AG04449 (cell line): ENCODE measurements around the gene PI4KB.
A peak's percentile ranks its signal among the peaks of the same experiment; 100 is the strongest.

Experiments used
- CTCF ChIA-PET: fragments of 350-600 bp; formaldehyde crosslinking; extraction: SDS; loops from one replicate; lab custom pipeline; 2021; ENCODE audit warnings: antibody characterized with exemption; lab: Yijun Ruan, JAX
- POLR2A ChIA-PET: fragments of 400-600, 350-600 bp; formaldehyde crosslinking; extraction: SDS; loops from one replicate; lab custom pipeline; 2020; ENCODE audit warnings: antibody characterized with exemption, inconsistent platforms; lab: Yijun Ruan, JAX
- DNase-seq: peaks from one replicate; pipeline ENCODE4 v3.0.0-alpha.2; 2010; ENCODE audit warnings: low read depth, low spot score
- H3K4me3 ChIP-seq: 2 replicates; pipeline ENCODE4 v1.5.1; 2011; ENCODE audit warnings: low read depth, mild to moderate bottlenecking, control low read depth, low read length
- CTCF ChIP-seq: IDR thresholded peaks from one replicate; pipeline ENCODE4 v1.5.1; 2011; ENCODE audit warnings: mild to moderate bottlenecking, moderate library complexity, low read length, control low read depth, inconsistent platforms; ENCODE audit not compliant: insufficient read depth; ENCODE audit errors: missing control alignments

PI4KB gene

GRCh38 chr1:151266821-151267220, 60.4 kb downstream of the PI4KB start:
- TF ChIP-seq CTCF, result no peak
- POLR2A ChIA-PET, result interaction anchor here (0.7 to 0.8 kb wide), 3 partner anchors 11 to 105 kb away, joined by 3 to 6 read pairs (median 4); partner anchors contain the start of gene ZNF687
- no peak for DNase-seq
- no peak overlapping the region for H3K4me3 ChIP-seq
- CTCF ChIA-PET, result interaction anchor here (1.6 to 2.9 kb wide), 2 partner anchors 12 to 15 kb away, joined by 3 to 10 read pairs; no protein-coding TSS in a partner anchor

- POLR2A ChIA-PET, result interaction anchor here (0.7 to 0.8 kb wide), 2 partner anchors 11 to 105 kb away, joined by 3 to 6 read pairs; no protein-coding TSS in a partner anchor
- no peak overlapping the region for H3K4me3 ChIP-seq
- DNase-seq, result no peak
- CTCF ChIA-PET, result interaction anchor here (1.6 to 2.9 kb wide), 2 partner anchors 13 to 15 kb away, joined by 3 to 10 read pairs; no protein-coding TSS in a partner anchor
- TF ChIP-seq CTCF, result no peak
Observed at GRCh38 chr1:151266315-151266714, 60.9 kb downstream of the PI4KB start.

GRCh38 chr1:151265446-151266236, 61.6 kb downstream of the PI4KB start:
- POLR2A ChIA-PET, result interaction anchor here (0.8 kb wide), 1 partner anchor 10 kb away, joined by 6 read pairs; no protein-coding TSS in a partner anchor
- TF ChIP-seq CTCF, result no peak
- no peak for DNase-seq
- H3K4me3 ChIP-seq, result no peak overlapping the region
- CTCF ChIA-PET, result interaction anchor here (2.9 kb wide), 1 partner anchor 14 kb away, joined by 10 read pairs; no protein-coding TSS in a partner anchor

- DNase-seq, result no peak
- TF ChIP-seq CTCF, result no peak
- ChIA-PET POLR2A (no interaction called here), CTCF (interaction anchor here (0.9 kb wide), 1 partner anchor 159 kb away, joined by 3 read pairs; no protein-coding TSS in a partner anchor)
- H3K4me3 ChIP-seq, result no peak overlapping the region
Observed at GRCh38 chr1:151259351-151259750, 67.9 kb downstream of the PI4KB start.

GRCh38 chr1:151255381-151255780, 71.8 kb downstream of the PI4KB start:
- CTCF ChIA-PET, result interaction anchor here (1.1 to 5.1 kb wide), 8 partner anchors 14 to 101 kb away, joined by 3 to 69 read pairs (median 4); no protein-coding TSS in a partner anchor
- no peak for DNase-seq
- H3K4me3 ChIP-seq, result peak overlapping the region; percentile 80
- POLR2A ChIA-PET, result interaction anchor here (0.5 kb wide), 1 partner anchor 11 kb away, joined by 6 read pairs; no protein-coding TSS in a partner anchor
- no peak for TF ChIP-seq CTCF
